Measurements from ENCODE around the gene MRTFA.

MRTFA gene

DNA sequence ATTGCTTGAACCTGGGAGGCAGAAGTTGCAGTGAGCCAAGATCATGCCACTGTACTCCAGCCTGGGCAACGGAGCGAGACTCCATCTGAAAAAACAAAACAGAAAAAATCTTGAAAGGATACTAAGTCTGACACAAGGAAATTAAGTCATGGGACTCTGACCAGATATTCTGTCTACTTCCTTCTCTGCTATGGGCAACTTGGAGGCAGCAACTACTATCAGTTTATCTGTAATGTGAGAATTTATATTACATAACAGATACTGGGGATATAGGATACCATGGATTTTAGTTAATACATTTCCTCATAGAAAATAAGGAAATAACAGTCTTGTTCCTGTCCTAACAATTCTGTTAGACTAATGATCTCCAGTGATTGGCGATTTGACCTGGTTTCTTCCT lies 267.7 kb downstream of the MRTFA start:
- no peak for DNase-seq

DNA sequence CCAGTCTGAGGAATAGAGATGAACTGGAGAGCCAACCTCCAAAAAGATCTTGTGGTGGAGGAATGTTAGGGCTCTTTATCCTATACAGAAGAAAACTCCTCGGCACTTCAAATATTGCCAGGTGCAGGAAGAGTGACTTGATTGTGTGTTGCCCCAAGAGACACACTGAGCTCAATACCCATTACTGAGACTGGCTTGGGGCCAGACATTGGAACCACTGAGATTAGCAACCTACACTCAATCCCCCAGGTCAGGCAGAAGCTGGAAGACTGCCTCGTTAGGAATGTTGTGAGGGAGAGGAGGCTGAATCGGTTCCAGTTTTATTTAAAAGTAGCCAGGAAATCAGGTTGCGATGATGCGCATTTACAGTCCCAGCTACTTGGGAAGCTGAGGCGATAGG lies 268.5 kb downstream of the MRTFA start:
- peak; percentile 2 for DNase-seq

DNA sequence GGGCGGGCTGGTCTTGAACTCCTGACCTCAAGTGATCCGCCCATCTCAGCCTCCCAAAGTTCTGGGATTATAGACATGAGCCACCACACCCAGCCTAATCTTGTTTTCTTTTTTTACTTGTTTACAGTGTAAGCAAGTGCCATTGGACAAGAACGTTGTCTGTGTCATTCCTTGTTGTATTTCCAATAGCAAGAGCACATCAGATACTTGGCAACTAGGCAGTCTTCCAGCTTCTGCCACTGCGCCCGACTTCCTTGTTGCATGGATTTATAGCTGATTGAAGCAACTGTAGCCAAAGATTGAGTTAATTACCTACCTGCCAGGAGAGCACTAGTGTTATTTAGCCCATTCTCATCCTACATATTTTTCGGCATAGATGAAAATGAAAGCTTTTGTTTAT lies 269.2 kb downstream of the MRTFA start:
- no peak for DNase-seq

DNA sequence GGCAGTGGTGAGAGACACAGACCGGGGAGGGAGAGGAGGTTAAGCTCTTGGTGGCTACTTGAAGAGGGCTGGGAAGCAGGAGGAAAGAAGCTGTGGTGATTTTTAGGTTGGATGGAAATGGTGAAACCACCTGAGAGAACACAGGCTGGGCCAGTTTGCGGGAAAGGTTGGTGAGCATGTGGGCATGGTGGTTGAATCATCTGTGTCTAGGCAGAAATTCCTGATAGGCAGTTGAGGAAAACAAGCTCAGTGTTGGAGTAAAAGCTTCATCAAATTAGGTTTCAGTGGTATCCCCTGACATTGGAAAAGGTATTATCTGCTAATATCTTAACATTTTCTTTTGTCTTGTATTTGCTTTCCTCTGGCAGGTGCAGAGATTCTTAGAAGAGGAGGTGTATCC lies 270.5 kb downstream of the MRTFA start:
- DNase-seq = no peak

DNA sequence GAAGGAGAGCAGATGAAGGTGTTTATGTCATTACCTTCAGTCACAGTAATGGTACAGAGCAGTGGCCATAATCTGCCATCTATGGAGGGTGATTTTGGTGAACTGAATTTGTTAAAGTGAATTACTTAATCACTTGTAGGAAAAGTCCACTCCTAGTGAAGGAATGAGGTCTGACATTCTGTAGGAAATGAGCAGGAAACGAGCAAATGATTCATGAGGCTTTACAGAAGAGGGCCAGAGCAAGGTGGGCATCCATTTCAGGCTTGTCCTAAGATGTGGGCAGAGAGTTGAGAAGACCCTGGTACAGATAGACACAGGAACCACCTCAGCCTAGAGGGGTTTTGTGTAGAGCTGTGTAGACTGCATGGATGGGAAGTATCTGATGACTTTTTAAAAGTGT lies 272.1 kb downstream of the MRTFA start:
- no peak for DNase-seq

DNA sequence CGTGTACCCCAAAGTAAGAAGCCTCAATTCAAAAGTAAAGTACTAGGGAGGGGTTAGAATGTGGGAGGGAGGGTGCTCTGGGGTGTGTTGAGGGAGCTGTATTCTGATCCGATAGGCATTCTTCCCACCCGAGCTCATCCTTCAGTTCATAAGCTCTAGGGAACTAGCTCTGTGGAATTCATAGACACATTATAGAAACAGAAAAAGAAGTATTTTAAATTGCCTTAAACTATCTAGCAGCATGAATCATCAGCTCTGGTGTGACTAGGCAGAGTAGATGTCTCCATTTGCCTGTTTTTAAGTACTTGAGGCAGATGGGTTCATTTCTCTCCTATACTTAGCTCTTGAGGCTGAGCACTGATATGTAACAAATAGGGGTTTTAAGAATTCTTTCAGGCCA lies 273.5 kb downstream of the MRTFA start:
- no peak for DNase-seq

DNA sequence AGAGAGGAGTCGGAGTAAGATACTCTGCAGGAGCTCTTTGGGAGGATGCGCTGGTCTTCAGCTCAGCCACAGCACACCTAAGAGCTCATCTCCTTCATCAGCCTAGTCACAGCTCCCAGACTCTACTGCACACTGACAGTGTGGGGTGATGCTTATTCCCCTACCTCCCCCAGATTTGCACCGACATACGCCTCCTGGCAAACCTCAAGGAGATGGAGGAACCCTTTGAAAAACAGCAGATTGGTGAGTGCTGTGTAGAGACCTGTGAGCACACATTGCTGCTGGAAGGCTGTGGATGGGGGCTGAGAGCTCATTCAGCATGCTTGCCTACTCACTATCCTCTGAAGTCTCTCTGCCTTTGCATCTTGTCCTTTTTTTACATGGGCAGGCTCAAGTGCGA lies 275.4 kb downstream of the MRTFA start:
- DNase-seq = no peak

Data from NCI-H1436 (cell line).